Coronary artery (tissue), 2 donors: Measurements from ENCODE around the gene DTHD1.

Experiments
- DNase-seq: peaks from one replicate; pipeline ENCODE4 v3.0.0-alpha.2; 2017; ENCODE audit warnings: low spot score
- H3K27ac ChIP-seq, 2 donors: fragments of 200-600 bp; sonication (generic); one replicate each; pipeline ENCODE4 v1.5.1; 2016 to 2019
- H3K4me3 ChIP-seq: fragments of 200-600 bp; sonication (generic); 2 replicates; pipeline ENCODE4 v1.5.1; 2016; ENCODE audit warnings: mild to moderate bottlenecking, moderate library complexity
- CTCF ChIP-seq: fragments of 200-600 bp; sonication (generic); IDR thresholded peaks from one replicate; pipeline ENCODE4 v1.5.1; 2019; ENCODE audit warnings: antibody characterized with exemption

Gene DTHD1

GRCh38 chr4:36353998-36354397, 72.6 kb downstream of the DTHD1 start:
- Histone ChIP-seq H3K4me3 (no peak overlapping the region), H3K27ac (no peak overlapping the region)
- TF ChIP-seq CTCF, result no peak
- DNase-seq, result no peak

DNA sequence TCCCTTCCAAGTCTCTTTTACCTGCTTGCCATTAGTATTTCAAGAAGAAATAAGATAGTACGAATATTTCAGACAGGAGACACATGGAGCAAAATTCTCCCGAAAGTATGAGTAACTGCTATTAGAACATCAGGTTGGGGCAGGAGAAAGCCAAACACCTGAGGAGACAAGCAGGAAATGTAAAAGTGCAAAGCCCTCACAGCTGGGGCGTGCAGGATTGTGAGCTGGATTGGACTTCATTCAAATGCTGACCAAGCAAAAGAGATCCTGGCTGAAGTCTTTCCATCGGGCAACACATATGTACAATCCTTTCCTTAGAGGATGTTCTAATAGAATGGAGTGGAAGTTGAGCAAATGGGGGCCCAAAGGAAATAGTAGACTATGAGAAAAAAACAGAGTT, 76.8 kb downstream of the DTHD1 start:
- Histone ChIP-seq H3K4me3 (no peak overlapping the region), H3K27ac (no peak overlapping the region)
- no peak for TF ChIP-seq CTCF
- DNase-seq, result no peak

DNA sequence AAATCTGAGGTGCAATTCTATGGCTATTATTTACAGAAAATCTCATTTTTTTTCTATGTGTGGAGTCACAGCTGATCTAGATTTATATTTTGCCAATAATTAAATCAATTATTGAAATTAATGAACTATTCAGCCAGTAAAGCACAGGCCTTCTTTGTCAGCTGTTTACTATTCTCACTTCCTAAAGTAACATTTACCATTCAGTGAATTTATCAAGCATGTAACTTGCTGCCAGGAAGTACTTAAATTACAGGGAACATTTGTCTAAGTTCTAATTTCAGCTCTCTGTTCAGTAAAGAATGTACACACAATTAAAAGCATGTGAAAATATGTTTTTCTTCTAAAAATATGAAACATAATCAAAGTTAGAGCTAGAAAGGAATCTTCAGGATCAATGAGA, 79.3 kb downstream of the DTHD1 start:
- Histone ChIP-seq H3K27ac (no peak overlapping the region), H3K4me3 (no peak overlapping the region)
- DNase-seq, result no peak
- TF ChIP-seq CTCF, result no peak

GRCh38 chr4:36363024-36363423, 81.6 kb downstream of the DTHD1 start:
- Histone ChIP-seq H3K27ac (no peak overlapping the region), H3K4me3 (no peak overlapping the region)
- TF ChIP-seq CTCF, result no peak
- no peak for DNase-seq

DNA sequence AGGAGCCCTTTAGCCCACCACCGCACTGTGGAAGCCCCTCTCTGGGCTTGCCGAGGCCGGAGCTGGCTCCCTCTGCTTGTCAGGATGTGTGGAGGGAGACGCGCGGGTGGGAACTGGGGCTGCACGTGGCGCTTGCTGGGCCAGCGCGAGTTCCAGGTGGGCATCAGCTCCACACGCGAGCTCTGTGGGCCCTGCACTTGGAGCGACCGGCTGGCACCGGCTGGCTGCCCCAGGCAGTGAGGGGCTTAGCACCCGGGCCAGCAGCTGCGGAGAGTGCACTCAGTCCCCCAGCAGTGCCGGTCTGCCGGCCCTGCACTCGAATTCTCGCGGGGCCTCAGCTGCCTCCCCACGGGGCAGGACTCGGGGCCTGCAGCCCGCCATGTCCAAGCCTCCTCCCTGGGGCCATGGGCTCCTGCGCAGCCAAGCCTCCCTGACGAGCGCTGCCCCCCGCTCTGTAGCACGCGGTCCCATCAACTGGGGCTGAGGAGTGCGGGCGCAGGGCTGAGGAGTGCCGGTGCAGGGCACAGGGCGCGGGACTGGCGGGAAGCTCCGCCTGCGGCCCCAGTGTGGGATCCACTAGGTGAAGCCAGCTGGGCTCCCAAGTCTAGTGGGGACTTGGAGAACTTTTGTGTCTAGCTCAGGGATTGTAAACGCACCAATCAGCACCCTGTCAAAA, 93.6 kb downstream of the DTHD1 start:
- TF ChIP-seq CTCF, result no peak
- H3K4me3 ChIP-seq, result no peak overlapping the region
- H3K27ac ChIP-seq, result no peak overlapping the region
- no peak for DNase-seq

- no peak for DNase-seq
- no peak for TF ChIP-seq CTCF
- Histone ChIP-seq H3K4me3 (no peak overlapping the region), H3K27ac (no peak overlapping the region)
Measured at GRCh38 chr4:36385951-36386571, 104.6 kb downstream of the DTHD1 start.

DNA sequence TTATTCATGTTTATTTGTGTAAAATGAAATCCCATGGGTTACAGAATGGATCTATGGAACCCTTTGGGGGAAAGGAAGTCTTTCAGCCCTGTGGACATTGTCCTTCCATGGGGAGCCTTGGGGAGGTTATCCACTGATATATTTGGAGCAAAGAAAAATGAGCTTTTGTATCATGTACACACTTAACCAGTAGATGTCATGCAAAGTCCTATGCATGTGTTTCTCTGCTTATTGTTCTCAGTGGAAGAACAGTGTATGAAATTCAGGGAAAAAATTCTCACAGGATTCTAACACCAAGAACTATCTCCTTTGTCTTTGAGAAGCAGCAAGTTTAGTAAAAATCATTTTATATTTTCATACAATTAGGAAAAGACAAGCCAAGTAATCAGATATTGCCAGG, 105.3 kb downstream of the DTHD1 start:
- DNase-seq, result no peak
- no peak overlapping the region for H3K27ac ChIP-seq
- no peak for TF ChIP-seq CTCF
- no peak overlapping the region for H3K4me3 ChIP-seq
